ENCODE measurements around the gene BTLA.

- TF ChIP-seq RBBP5 (conservative IDR thresholded peaks at IDR 0.05): no peak
- peak; percentile 94 for TF ChIP-seq CBFB (IDR thresholded peaks at IDR 0.05; ENCODE audit: low read depth)
- no peak for TF ChIP-seq CTCF (IDR thresholded peaks at IDR 0.05 in 2 of 3, conservative IDR thresholded peaks at IDR 0.05 in 1 of 3; ENCODE audit: control insufficient read depth in 2 of 3, extremely low read depth in 1 of 3, insufficient read depth in 1 of 3, low read depth in 3 of 3, low read length in 3 of 3)
- TF ChIP-seq BHLHE40 (IDR thresholded peaks at IDR 0.05; ENCODE audit: borderline replicate concordance in 1 of 2, low read depth in 2 of 2, low read length in 1 of 2): peak in 1 of 2 experiments; percentile 56; a peak in 1 of 4 replicates
- TF ChIP-seq SUPT20H (IDR thresholded peaks at IDR 0.05; ENCODE audit: borderline replicate concordance, control insufficient read depth, low read depth, low read length): no peak
- 0 out of 2 replicates have a peak, but pooled peaks have one; percentile 20 for TF ChIP-seq TBL1XR1 (IDR thresholded peaks at IDR 0.05; ENCODE audit: low read depth, low read length)
Measured at GRCh38 chr3:112459750-112460149, 39.5 kb downstream of the BTLA start.
